IPS-18c (cell line): ENCODE measurements around the gene LRRIQ3.
"Not testable (repeated sequence)": the region's sequence is repeated elsewhere in the genome, so short reads cannot be mapped to it uniquely, and the experiment has no call there.

Experiments used
- H3K4me3 ChIP-seq: 2 replicates; pipeline ENCODE4 v1.7.0; 2013; ENCODE audit warnings: low read depth, mild to moderate bottlenecking, low read length, moderate library complexity; ENCODE audit not compliant: insufficient read depth
- H3K9me3 ChIP-seq: one replicate; pipeline ENCODE4 v1.6.1; 2013; ENCODE audit warnings: mild to moderate bottlenecking, low read length, moderate library complexity; ENCODE audit not compliant: control insufficient read depth, insufficient read depth

The LRRIQ3 gene

GRCh38 chr1:74162333-74162732, 35.6 kb downstream of the LRRIQ3 start:
- Histone ChIP-seq H3K4me3 (no peak overlapping the region), H3K9me3 (no peaks in the 10 kb centered on the region)

GRCh38 chr1:74161497-74161896, 36.5 kb downstream of the LRRIQ3 start:
- Histone ChIP-seq H3K9me3 (no peaks in the 10 kb centered on the region), H3K4me3 (no peak overlapping the region)

GRCh38 chr1:74160046-74160445, 37.9 kb downstream of the LRRIQ3 start:
- Histone ChIP-seq H3K9me3 (no peaks in the 10 kb centered on the region), H3K4me3 (no peak overlapping the region)

- no peak overlapping the region for H3K4me3 ChIP-seq
Measured at GRCh38 chr1:74145086-74145485, 52.9 kb downstream of the LRRIQ3 start.

GRCh38 chr1:74117370-74117769, 80.6 kb downstream of the LRRIQ3 start:
- not testable (repeated sequence) for H3K9me3 ChIP-seq, H3K4me3 ChIP-seq

More at GRCh38 chr1:74145086-74145485, 52.9 kb downstream of the LRRIQ3 start:
- no peaks in the 10 kb centered on the region for H3K9me3 ChIP-seq

- H3K4me3 ChIP-seq: no peak overlapping the region
- no peaks in the 10 kb centered on the region for H3K9me3 ChIP-seq
Measured at GRCh38 chr1:74113333-74113732, 84.6 kb downstream of the LRRIQ3 start.

- no peak overlapping the region for H3K4me3 ChIP-seq
- no peaks in the 10 kb centered on the region for H3K9me3 ChIP-seq
Measured at GRCh38 chr1:74107394-74107793, 90.6 kb downstream of the LRRIQ3 start.

- no peak overlapping the region for H3K4me3 ChIP-seq
- no peaks in the 10 kb centered on the region for H3K9me3 ChIP-seq
Measured at GRCh38 chr1:74091371-74091770, 106.6 kb downstream of the LRRIQ3 start.

GRCh38 chr1:74083128-74083527, 114.8 kb downstream of the LRRIQ3 start:
- Histone ChIP-seq H3K4me3 (no peak overlapping the region), H3K9me3 (no peaks in the 10 kb centered on the region)

GRCh38 chr1:74065081-74065480, 132.9 kb downstream of the LRRIQ3 start:
- H3K4me3 ChIP-seq: no peak overlapping the region
- H3K9me3 ChIP-seq: no peaks in the 10 kb centered on the region

- no peaks in the 10 kb centered on the region for H3K9me3 ChIP-seq
Measured at GRCh38 chr1:74057719-74058118, 140.3 kb downstream of the LRRIQ3 start.

GRCh38 chr1:74053407-74053806, 144.6 kb downstream of the LRRIQ3 start:
- Histone ChIP-seq H3K4me3 (no peak overlapping the region), H3K9me3 (no peaks in the 10 kb centered on the region)

More at GRCh38 chr1:74057719-74058118, 140.3 kb downstream of the LRRIQ3 start:
- H3K4me3 ChIP-seq: no peak overlapping the region

- Histone ChIP-seq H3K4me3 (no peak overlapping the region), H3K9me3 (no peaks in the 10 kb centered on the region)
Measured at GRCh38 chr1:74050386-74050785, 147.6 kb downstream of the LRRIQ3 start.

- no peaks in the 10 kb centered on the region for H3K9me3 ChIP-seq
- H3K4me3 ChIP-seq: no peak overlapping the region
Measured at GRCh38 chr1:74038042-74038441, 159.9 kb downstream of the LRRIQ3 start.

- no peak overlapping the region for H3K4me3 ChIP-seq
- H3K9me3 ChIP-seq: no peaks in the 10 kb centered on the region
Measured at GRCh38 chr1:74012583-74012982, 185.4 kb downstream of the LRRIQ3 start.

GRCh38 chr1:74011736-74012135, 186.2 kb downstream of the LRRIQ3 start:
- Histone ChIP-seq H3K4me3 (no peak overlapping the region), H3K9me3 (no peaks in the 10 kb centered on the region)

- Histone ChIP-seq H3K9me3 (no peaks in the 10 kb centered on the region), H3K4me3 (no peak overlapping the region)
Measured at GRCh38 chr1:74010206-74010605, 187.8 kb downstream of the LRRIQ3 start.

- H3K9me3 ChIP-seq: no peaks in the 10 kb centered on the region
- H3K4me3 ChIP-seq: no peak overlapping the region
Measured at GRCh38 chr1:74005533-74005932, 192.4 kb downstream of the LRRIQ3 start.

GRCh38 chr1:74003806-74004205, 194.2 kb downstream of the LRRIQ3 start:
- Histone ChIP-seq H3K4me3 (no peak overlapping the region), H3K9me3 (no peaks in the 10 kb centered on the region)
